AG09309 (cell line): ENCODE measurements around the gene DMXL1.

Source experiments
- DNase-seq: peaks from one replicate; pipeline ENCODE4 v3.0.0-alpha.2; 2010; ENCODE audit warnings: low read depth
- H3K4me3 ChIP-seq: 2 replicates; pipeline ENCODE4 v1.5.1; 2011; ENCODE audit warnings: mild to moderate bottlenecking, low read depth, low read length, moderate library complexity; ENCODE audit not compliant: control insufficient read depth
- TF ChIP-seq, protein P1 (sequence below): IDR thresholded peaks from 2 replicates; pipeline ENCODE4 v1.5.1; 2011; ENCODE audit warnings: mild to moderate bottlenecking, low read depth, low read length, inconsistent platforms; ENCODE audit not compliant: insufficient read depth, control insufficient read depth; ENCODE audit errors: missing control alignments

The DMXL1 gene

DNA sequence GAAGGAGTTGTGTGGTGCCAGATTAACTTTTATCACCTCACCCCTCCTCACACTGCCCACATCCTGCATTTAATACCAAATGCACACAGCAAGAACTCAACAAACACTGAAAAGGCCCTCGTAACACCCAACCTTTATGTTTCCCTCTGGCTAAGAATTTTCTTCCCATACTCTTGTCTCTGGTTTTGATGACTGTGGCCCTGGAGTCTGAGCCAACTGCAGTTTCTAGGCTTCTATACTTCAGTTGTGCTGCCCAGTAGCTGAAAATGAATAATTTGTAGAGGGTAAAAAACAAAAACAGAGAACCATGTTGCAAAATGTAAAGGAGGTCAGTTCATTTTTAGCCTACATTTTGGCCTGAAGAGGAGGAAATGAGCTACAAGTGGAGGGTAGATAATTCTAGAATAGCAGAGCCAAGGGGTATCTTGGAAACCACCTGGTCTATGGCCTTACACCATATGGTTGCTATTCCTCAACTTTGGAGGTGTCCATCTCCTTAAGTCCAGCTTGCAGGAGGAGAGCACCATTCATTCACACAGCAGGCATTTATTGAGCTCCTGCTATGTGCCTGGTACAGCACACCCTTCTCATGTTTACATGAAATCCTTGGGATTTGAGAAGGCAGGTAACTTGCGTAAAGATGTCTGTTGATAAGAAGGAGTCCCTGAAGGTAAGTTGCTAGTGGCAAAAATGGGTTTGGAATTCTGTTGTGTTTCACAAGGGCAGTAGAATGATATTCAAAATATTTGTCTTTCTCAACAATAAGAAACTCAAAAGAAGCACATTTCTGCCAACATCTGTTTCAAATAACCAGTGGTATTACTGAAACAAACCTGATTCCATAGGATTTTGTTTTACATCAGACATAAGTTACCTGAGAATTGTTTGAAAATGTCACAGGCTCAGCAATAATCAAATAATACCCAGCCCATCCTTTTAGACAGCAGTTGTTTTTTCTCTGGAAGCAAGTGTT is 201.2 kb downstream of the DMXL1 start:
- no peak for DNase-seq
- no peak overlapping the region for H3K4me3 ChIP-seq
- TF ChIP-seq, protein P1, sequence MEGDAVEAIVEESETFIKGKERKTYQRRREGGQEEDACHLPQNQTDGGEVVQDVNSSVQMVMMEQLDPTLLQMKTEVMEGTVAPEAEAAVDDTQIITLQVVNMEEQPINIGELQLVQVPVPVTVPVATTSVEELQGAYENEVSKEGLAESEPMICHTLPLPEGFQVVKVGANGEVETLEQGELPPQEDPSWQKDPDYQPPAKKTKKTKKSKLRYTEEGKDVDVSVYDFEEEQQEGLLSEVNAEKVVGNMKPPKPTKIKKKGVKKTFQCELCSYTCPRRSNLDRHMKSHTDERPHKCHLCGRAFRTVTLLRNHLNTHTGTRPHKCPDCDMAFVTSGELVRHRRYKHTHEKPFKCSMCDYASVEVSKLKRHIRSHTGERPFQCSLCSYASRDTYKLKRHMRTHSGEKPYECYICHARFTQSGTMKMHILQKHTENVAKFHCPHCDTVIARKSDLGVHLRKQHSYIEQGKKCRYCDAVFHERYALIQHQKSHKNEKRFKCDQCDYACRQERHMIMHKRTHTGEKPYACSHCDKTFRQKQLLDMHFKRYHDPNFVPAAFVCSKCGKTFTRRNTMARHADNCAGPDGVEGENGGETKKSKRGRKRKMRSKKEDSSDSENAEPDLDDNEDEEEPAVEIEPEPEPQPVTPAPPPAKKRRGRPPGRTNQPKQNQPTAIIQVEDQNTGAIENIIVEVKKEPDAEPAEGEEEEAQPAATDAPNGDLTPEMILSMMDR, result no peak

DNA sequence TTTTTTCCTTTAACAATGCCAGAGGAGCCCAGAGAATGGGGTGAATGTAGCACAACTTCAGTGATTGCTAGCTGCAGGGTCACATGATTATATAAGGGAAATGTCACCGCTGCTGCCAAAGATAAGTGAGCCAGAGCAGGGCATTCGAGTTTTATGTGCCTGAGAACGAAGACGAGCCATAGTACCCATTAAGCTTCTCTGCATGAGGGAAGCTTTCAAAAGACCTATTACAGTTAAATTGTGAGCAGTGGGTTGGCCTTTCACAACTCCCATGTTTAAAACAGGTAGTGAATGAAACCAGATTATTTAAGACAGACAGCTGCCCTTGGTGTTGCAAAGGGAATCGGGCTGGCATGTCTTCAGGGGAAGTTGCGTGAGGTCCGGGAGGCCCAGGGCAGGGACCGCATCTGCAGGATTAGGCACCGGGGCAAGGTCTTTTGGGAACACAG is 202.5 kb downstream of the DMXL1 start:
- TF ChIP-seq, protein P1, result no peak
- H3K4me3 ChIP-seq, result no peak overlapping the region
- no peak for DNase-seq

DNA sequence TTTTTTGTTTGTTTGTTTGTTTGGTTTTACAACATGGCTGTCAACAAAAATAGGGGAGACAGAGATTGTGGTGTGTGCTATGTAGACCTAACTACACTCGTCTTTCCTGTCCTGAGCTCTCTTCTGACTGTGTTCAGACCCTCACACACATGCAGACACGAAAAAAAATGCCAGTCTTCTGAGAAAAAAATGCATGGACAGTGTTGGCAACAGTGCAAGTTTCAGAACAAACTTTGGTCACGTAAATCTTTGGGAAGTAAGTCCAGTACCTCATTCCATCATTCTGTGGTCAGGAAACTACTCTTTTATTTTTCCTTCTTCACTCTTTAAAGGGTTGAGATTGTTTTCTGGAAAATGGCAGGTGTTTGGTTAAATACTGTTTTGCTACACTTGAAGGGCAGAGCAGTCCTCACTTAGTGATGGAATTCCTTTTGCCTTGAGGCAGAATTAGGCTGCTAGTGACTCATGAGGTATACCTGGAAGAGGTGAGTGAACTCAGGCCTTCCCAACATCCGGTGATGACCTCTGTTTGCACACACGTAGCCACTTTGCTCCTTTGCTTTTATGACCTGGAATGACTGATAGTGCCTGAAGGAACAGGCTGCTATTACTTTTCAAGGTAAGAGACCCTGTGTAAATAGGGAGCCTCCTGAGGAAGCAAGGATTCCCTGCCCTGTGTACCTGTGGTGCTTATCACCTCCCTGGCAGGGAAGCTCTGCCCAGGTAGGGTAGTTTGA is 203.3 kb downstream of the DMXL1 start:
- TF ChIP-seq, protein P1, result no peak
- no peak for DNase-seq
- H3K4me3 ChIP-seq, result no peak overlapping the region

DNA sequence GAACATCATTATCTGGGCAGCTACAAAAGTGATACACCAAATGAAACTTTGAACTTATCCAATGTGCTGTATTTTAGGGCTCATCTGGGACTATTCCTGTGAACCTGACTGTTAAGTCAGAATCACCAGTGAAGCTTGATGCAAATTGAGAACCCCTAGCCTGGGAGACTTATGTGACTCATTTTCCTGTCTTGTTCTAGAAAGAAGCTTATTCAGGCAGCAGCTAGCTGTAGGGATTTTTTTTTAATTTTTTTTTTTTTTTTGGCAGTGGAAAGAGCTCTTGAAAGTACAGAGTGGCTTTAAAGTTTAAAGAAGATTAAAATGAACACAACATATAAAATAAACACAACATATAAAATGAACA is 203.9 kb downstream of the DMXL1 start:
- TF ChIP-seq, protein P1, result no peak
- H3K4me3 ChIP-seq, result no peak overlapping the region
- peak; percentile 42 for DNase-seq

DNA sequence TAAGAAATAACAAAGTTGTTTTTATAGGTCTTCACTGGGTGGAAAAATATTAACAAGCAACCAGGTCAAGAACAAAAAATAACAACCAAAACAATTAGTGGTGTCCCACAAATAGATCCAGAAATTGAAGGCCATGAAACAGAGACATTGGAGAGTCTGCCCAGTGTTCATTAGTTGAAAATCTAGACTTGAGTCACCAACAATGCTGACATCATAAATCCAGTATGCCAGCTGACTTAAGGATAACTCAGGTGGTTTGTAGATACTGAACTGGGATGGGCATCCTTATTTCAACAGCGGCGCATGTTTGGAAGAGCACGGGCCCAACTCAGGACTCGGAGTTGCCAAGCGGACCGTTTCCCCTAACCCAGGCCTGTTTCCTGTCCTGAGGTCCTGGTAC is 204.3 kb downstream of the DMXL1 start:
- TF ChIP-seq, protein P1, result no peak
- no peak overlapping the region for H3K4me3 ChIP-seq
- DNase-seq, result no peak

DNA sequence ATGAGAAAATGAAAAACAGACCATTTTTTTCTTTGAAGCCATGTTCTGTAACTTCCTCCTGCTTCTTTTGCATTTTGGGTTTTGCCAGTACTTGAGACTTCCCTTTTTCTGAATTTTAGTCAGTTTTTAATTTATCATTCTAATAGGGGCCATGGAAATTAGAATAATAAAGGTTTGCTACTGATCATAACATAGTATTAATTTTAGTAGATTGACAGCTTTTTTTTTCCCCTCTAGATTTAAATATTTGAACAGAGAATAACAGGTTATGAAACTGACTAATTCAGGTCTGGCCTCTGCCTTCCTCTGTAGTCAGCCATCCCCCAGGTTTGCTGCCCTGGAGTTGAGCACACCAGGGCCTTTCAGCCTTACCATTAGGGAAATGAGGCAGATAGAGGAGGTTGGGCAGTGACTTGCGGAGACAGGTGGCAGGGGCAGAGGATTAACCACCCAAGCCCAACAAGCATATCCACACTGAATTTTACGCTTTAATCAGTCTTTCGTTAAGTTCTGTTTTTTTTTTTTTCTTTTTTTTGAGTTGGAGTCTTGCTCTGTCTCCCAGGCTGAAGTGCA is 204.8 kb downstream of the DMXL1 start:
- no peak for DNase-seq
- TF ChIP-seq, protein P1, result no peak
- H3K4me3 ChIP-seq, result no peak overlapping the region
